Measurements from ENCODE around the gene WFDC1. TPM values are rescaled to one million over a fixed set of nuclear protein-coding genes. Genes with fewer than 3 reads are reported as not detected.
A peak's percentile ranks its signal among the peaks of the same experiment; 100 is the strongest.

WFDC1 gene
- total RNA-seq, 4 donors from 2014 or later = 0.77 to 13.3 (median 5.7) TPM

DNA sequence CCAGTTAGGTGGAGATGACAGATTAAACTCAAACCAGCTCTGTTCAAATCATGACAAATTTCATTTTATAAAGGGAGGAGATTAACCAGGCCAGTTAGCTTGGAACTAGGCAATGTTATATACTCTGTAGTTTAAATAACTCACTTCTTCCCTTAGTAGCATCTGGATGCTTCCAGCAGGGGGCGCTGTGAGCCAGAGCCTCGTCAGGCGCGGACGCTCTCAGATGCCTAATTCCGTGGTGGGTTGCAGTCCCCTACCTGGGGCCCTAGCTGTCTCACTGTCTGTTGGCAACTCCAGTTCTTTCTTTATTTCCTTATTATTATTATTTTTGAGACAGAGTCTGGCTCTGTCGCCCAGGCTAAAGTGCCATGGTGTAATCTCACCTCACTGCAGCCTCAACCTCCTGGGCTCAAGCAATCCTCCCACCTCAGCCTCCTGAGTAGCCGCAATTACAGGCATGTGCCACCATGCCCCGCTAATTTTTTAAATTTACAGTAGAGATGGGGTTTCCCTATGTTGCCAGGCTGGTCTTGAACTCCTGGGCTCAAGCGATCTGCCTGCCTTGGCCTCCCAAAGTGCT, 17.3 kb upstream of the WFDC1 start:
- intact Hi-C loops (cut with DNase I; ENCODE audit: low total_unique reads) = no loop called here
- DNase-seq = peak; percentile 35 to 43

DNA sequence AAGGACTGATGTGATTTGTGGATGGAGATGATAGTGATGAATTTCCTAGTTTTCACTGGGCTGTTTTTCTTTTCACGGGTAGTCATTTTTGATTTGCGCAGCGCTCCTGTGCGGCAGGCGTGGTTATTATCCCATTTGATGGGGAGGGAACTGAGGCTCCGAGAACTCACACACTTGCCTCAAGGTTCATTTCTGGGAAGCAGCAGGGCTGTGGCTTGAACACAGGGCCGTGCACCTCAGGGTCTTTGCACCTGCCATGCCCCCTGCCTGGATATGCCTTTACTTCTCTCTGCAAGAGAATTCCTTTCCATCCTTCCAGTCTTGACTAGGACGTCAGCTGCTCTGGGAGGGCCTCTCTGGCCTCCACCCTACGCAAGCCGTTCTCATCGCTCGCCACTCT, 16.3 kb upstream of the WFDC1 start:
- TF ChIP-seq POLR2A (IDR thresholded peaks at IDR 0.05) = no peak
- TF ChIP-seq, protein P1, sequence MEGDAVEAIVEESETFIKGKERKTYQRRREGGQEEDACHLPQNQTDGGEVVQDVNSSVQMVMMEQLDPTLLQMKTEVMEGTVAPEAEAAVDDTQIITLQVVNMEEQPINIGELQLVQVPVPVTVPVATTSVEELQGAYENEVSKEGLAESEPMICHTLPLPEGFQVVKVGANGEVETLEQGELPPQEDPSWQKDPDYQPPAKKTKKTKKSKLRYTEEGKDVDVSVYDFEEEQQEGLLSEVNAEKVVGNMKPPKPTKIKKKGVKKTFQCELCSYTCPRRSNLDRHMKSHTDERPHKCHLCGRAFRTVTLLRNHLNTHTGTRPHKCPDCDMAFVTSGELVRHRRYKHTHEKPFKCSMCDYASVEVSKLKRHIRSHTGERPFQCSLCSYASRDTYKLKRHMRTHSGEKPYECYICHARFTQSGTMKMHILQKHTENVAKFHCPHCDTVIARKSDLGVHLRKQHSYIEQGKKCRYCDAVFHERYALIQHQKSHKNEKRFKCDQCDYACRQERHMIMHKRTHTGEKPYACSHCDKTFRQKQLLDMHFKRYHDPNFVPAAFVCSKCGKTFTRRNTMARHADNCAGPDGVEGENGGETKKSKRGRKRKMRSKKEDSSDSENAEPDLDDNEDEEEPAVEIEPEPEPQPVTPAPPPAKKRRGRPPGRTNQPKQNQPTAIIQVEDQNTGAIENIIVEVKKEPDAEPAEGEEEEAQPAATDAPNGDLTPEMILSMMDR (IDR thresholded peaks at IDR 0.05) = no peak
- Histone ChIP-seq H3K36me3 (no peaks in the 10 kb centered on the region), H3K4me3 (no peak overlapping the region), H3K27me3 (no peaks in the 10 kb centered on the region), H3K9me3 (no peaks in the 10 kb centered on the region), H3K27ac (no peak overlapping the region), H3K4me1 (no peaks in the 10 kb centered on the region)
- DNase-seq = no peak
- intact Hi-C loops (cut with DNase I; ENCODE audit: low total_unique reads) = no loop called here

More for the DNA sequence above, 17.3 kb upstream of the WFDC1 start:
- Histone ChIP-seq H3K4me3 (no peak overlapping the region), H3K9me3 (no peaks in the 10 kb centered on the region), H3K36me3 (no peaks in the 10 kb centered on the region), H3K27me3 (no peaks in the 10 kb centered on the region), H3K27ac (no peak overlapping the region), H3K4me1 (no peaks in the 10 kb centered on the region)
- no peak for TF ChIP-seq POLR2A (IDR thresholded peaks at IDR 0.05)
- TF ChIP-seq, protein P1 (IDR thresholded peaks at IDR 0.05) = peak; percentile 66 to 81 (median 70)

DNA sequence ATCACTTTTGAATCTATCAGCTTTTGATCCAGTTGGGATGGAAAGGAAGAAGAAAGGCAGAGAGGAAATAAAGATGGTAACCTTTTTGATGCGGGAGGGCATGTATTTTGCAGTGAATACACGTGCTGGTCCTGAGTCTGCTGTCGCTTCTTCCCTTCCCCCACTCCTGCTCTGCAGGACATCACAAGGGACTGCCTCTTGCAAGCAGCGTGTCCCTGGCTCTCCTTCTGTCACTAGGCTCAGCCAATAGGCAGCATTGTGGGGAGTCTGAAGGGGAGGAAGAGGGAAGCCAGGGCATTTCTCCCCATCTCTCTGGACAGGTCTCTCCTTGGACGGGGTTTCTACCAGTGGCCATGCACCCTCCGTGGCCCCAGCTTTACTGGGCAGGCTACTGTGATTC, 15.7 kb upstream of the WFDC1 start:
- DNase-seq = no peak
- no peaks in the 10 kb centered on the region for H3K27me3 ChIP-seq
- intact Hi-C loops (cut with DNase I; ENCODE audit: low total_unique reads) = no loop called here
- no peaks in the 10 kb centered on the region for H3K36me3 ChIP-seq
- no peak overlapping the region for H3K27ac ChIP-seq
- H3K9me3 ChIP-seq = no peaks in the 10 kb centered on the region
- TF ChIP-seq POLR2A (IDR thresholded peaks at IDR 0.05) = no peak
- TF ChIP-seq, protein P1 (IDR thresholded peaks at IDR 0.05) = no peak
- peaks cover 0 to 6% of the 10 kb centered on the region in 2 donors for H3K4me1 ChIP-seq
- H3K4me3 ChIP-seq = no peak overlapping the region

DNA sequence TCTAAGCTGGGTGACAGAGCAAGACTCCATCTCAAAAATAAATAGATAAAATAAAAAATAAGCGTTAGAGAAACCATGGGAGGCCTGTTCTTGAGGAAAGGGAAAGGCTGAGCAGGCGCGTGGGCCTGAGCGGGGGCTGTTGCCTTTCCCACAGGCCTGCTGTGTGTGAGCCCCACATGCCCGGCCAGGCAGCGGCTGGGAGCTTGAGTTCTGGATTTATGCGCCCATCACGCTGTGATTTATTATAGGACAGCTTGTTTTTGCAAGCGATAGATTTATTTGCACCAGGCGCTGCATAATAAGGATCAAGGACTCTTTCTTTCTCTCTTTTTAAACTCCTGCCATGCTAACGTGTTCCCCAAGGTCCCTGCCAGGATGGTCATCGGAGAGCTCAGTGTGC, 14.8 kb upstream of the WFDC1 start:
- DNase-seq = no peak
- TF ChIP-seq POLR2A (IDR thresholded peaks at IDR 0.05) = no peak
- TF ChIP-seq, protein P1 (IDR thresholded peaks at IDR 0.05) = no peak
- Histone ChIP-seq H3K36me3 (no peaks in the 10 kb centered on the region), H3K4me3 (no peak overlapping the region), H3K27ac (no peak overlapping the region), H3K4me1 (peaks cover 0 to 12% of the 10 kb centered on the region in 2 donors), H3K27me3 (no peaks in the 10 kb centered on the region), H3K9me3 (no peaks in the 10 kb centered on the region)
- intact Hi-C loops (cut with DNase I; ENCODE audit: low total_unique reads) = no loop called here

DNA sequence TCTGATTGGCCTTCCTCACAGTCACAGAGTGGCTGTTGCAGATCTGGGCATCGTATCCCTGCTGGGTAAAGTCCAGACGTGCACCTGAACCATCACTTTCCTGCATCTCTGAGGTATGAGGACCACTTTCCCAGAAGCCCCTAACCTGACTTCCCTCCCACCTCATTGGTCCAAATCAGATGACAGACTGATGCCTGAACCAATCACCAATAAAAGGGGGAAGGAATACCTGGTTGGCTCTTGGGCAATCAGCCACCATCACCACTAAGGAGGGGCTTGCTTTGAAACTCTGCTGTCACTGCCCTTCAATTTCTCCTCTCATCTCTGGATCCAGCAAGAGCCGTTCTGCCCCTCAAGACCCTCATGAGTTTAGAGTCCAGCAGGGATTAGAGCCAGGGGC, 13.6 kb upstream of the WFDC1 start:
- no peak overlapping the region for H3K27ac ChIP-seq
- TF ChIP-seq, protein P1 (IDR thresholded peaks at IDR 0.05) = no peak
- no peak for TF ChIP-seq POLR2A (IDR thresholded peaks at IDR 0.05)
- H3K36me3 ChIP-seq = no peaks in the 10 kb centered on the region
- H3K4me3 ChIP-seq = no peak overlapping the region
- H3K4me1 ChIP-seq = peaks cover 0 to 12% of the 10 kb centered on the region in 2 donors
- intact Hi-C loops (cut with DNase I; ENCODE audit: low total_unique reads) = no loop called here
- no peak for DNase-seq
- H3K27me3 ChIP-seq = no peaks in the 10 kb centered on the region
- H3K9me3 ChIP-seq = no peaks in the 10 kb centered on the region

Measured in uterus (tissue), 4 donors.